Stimulated activated CD4-positive, alpha-beta T cell treated with anti-CD3 and anti-CD28 coated beads, Interleukin-1b, Interleukin-23, amount 100 ng/mL, for 4 hours (primary cell): ENCODE results near the gene ABHD8.

Experiments used
- DNase-seq, 2 donors: peaks; one replicate each; pipeline ENCODE4 v3.0.0-alpha.2; 2020; ENCODE audit warnings: low read depth in 2 of 2

Gene ABHD8

DNA sequence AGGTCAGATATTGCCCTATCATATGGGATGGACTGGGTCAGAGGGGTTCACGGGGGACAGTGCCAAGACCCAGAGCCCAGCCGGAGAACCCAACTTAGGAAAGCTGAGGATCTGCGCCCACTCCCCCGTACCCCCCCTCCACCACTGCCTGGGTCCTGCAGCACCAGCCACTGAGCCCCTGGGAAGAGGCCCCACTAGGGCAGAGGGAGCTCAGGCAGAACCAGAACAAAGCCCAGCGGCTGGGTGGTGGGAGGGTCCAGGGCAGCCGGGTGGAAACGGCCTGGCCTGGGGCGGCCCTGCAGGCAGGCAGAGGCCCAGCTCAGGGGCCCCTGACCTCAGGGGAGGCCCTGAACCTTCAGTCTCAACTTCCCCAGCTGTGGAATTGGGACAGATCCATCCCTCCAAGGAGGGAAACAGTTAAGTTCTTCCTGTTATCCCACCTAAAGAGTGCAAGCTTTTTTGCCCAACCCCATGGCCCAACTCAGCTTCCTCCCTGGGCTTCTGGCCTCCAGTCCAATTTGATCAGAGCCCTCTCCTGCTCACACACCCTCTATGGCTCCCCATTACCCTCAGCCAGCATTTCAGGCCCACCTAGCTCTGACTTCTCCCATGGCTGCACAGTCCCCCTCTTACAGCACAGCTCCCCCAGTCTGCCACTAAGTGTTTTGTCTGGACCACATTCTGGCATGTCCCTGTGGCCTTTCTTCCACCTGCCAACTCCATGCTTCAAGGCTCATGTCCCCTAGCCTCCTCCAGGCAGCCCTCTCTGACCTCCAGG, 60.6 kb downstream of the ABHD8 start:
- DNase-seq: no peak
